22Rv1 (cell line): ENCODE results near the gene CPNE5.

Experiments used
- H3K27ac ChIP-seq: fragments of 450-650 bp; 2 replicates; pipeline ENCODE4 v1.5.1; 2017
- ZFX ChIP-seq: fragments of 450-650 bp; IDR thresholded peaks from 2 replicates; pipeline ENCODE4 v1.6.1; 2017; ENCODE audit warnings: antibody characterized with exemption, borderline replicate concordance
- TF ChIP-seq, protein P1 (sequence below): fragments of 450-650 bp; IDR thresholded peaks from 2 replicates; pipeline ENCODE4 v1.5.1; 2017; ENCODE audit warnings: mild to moderate bottlenecking

The CPNE5 gene

GRCh38 chr6:36797055-36797454 is 42.2 kb downstream of the CPNE5 start:
- no peak overlapping the region for H3K27ac ChIP-seq
- no peak for TF ChIP-seq ZFX

- no peak overlapping the region for H3K27ac ChIP-seq
- TF ChIP-seq, protein P1, sequence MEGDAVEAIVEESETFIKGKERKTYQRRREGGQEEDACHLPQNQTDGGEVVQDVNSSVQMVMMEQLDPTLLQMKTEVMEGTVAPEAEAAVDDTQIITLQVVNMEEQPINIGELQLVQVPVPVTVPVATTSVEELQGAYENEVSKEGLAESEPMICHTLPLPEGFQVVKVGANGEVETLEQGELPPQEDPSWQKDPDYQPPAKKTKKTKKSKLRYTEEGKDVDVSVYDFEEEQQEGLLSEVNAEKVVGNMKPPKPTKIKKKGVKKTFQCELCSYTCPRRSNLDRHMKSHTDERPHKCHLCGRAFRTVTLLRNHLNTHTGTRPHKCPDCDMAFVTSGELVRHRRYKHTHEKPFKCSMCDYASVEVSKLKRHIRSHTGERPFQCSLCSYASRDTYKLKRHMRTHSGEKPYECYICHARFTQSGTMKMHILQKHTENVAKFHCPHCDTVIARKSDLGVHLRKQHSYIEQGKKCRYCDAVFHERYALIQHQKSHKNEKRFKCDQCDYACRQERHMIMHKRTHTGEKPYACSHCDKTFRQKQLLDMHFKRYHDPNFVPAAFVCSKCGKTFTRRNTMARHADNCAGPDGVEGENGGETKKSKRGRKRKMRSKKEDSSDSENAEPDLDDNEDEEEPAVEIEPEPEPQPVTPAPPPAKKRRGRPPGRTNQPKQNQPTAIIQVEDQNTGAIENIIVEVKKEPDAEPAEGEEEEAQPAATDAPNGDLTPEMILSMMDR = no peak
- TF ChIP-seq ZFX = no peak
These were observed 44.6 kb downstream of the CPNE5 start for GRCh38 chr6:36794713-36795065.

DNA sequence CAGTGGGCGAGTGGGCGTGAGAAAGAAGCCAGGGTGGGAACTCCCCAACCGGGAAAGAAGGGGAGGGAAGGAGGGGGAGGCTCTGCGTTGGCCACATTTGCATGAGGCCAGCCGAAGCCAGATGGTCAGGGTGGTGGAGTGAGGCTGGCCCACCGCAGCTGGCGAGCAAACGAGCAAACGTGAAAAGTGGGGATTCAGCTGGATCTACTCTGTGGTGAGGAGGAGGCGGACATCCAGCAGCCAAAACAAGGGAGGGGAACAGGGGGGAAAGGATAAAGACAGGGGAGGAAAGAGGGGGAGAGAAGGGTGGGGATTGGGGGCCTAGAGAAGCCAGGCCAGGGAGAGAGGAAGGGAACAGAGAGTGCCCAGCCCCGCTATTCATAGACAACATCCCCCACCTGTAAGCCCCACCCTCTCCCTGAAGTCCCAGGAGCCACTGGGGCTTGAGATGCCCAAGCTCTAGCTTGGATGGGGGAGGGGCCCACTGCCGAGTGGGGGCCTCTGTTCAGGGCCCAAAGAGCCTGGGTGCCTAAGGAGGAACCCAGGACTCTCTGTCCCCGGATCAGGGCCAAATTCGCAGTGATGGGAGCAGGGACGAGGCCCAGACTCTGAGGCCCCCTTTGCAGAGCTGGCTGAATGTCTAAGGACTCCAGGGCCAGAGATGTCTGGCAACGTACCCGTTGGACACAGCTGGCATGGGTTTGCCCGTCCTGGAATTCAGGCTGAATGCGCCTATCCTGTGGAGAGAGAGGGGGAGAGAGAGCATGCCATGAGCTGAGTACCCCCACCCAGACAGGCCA is 45.1 kb downstream of the CPNE5 start:
- H3K27ac ChIP-seq = no peak overlapping the region
- no peak for TF ChIP-seq ZFX
- TF ChIP-seq, protein P1 = no peak

- no peak overlapping the region for H3K27ac ChIP-seq
- no peak for TF ChIP-seq ZFX
- TF ChIP-seq, protein P1 = no peak
These were observed 45.8 kb downstream of the CPNE5 start for GRCh38 chr6:36793296-36793912.

DNA sequence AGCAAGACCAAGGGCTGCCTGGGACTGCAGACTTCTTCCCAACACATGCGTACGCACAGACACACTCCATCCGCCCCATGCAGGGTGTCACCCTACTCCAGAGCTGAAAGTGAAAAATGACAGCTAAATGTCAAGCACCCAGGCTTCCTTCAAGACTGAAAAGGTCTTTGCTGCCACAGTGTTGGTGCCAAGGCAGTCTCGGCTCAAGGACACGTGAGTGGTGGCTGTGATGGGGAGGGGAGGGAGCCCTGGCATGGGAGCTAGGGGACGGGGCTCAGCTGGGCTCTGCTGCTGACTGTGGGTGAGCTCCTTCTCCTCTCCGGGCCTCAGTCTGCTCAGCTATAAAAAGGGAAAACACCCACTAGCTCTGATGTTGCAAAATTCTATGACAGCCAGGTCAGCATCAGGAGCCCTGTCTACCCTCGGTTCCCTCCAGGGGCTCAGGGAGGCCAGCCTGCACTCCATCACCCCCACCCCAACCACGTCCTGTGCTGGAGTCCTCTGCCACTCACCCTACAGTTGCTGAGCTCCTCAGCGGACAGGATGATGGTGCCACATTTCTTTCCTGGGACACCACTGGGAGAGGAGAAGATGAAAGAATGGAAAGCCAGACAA is 47.6 kb downstream of the CPNE5 start:
- H3K27ac ChIP-seq = no peak overlapping the region
- TF ChIP-seq ZFX = no peak
- TF ChIP-seq, protein P1 = no peak

- TF ChIP-seq, protein P1 = no peak
- no peak for TF ChIP-seq ZFX
- no peak overlapping the region for H3K27ac ChIP-seq
These were observed 48.2 kb downstream of the CPNE5 start for GRCh38 chr6:36791085-36791484.

- no peak for TF ChIP-seq ZFX
- no peak overlapping the region for H3K27ac ChIP-seq
These were observed 50.5 kb downstream of the CPNE5 start for GRCh38 chr6:36788768-36789167.

GRCh38 chr6:36788186-36788585 is 51.1 kb downstream of the CPNE5 start:
- no peak overlapping the region for H3K27ac ChIP-seq

More at GRCh38 chr6:36788186-36788585, 51.1 kb downstream of the CPNE5 start:
- TF ChIP-seq, protein P1 = no peak
- no peak for TF ChIP-seq ZFX
